Natural killer cell (primary cell): ENCODE results near the gene KTI12. TPM values are rescaled to one million over a fixed set of nuclear protein-coding genes. Genes with fewer than 3 reads are reported as not detected.
"Not testable (repeated sequence)": the region's sequence is repeated elsewhere in the genome, so short reads cannot be mapped to it uniquely, and the experiment has no call there.

Source experiments
- ATAC-seq, 3 donors: fragments of 150-1000 bp in 2 of 3; fragments of 200-7000 bp in 1 of 3; cut with Tn5 transposase; 1 replicate in 1 of 3; 2 replicates in 2 of 3; pipeline ENCODE4 v1.10.0; 2021; ENCODE audit warnings: mild to moderate bottlenecking in 2 of 3, moderate library complexity in 2 of 3
- DNase-seq, 2 donors: peaks; one replicate each; pipeline versions ENCODE4 v3.0.0 to v3.0.0-alpha.2; 2013 to 2021; ENCODE audit warnings: mixed read lengths in 1 of 2
- H3K27ac ChIP-seq: one replicate; pipeline ENCODE4 v1.5.1; 2013; ENCODE audit warnings: mild to moderate bottlenecking, low read length
- H3K27me3 ChIP-seq: one replicate; pipeline ENCODE4 v1.6.1; 2013; ENCODE audit warnings: low read length; ENCODE audit not compliant: control insufficient read depth, insufficient read depth
- H3K36me3 ChIP-seq: one replicate; pipeline ENCODE4 v1.6.1; 2013; ENCODE audit warnings: low read length; ENCODE audit not compliant: control insufficient read depth, insufficient read depth
- H3K4me1 ChIP-seq: one replicate; pipeline ENCODE4 v1.6.1; 2013; ENCODE audit warnings: low read length; ENCODE audit not compliant: control insufficient read depth, insufficient read depth
- H3K4me3 ChIP-seq: one replicate; pipeline ENCODE4 v1.5.1; 2013; ENCODE audit warnings: low read length
- H3K9me3 ChIP-seq: one replicate; pipeline ENCODE4 v1.6.1; 2013; ENCODE audit warnings: low read length; ENCODE audit not compliant: control insufficient read depth, insufficient read depth
- H3K27ac Mint-ChIP-seq, 2 donors: one replicate each; pipeline ENCODE4 v1.8.0; 2022; ENCODE audit warnings: mild to moderate bottlenecking in 2 of 2, mixed read lengths in 2 of 2, moderate library complexity in 1 of 2
- H3K27me3 Mint-ChIP-seq, 2 donors: one replicate each; pipeline ENCODE4 v1.8.0; 2022; ENCODE audit warnings: low read depth in 2 of 2, mixed read lengths in 2 of 2
- H3K36me3 Mint-ChIP-seq: one replicate; pipeline ENCODE4 v1.8.0; 2022; ENCODE audit warnings: mixed read lengths
- H3K4me1 Mint-ChIP-seq, 2 donors: one replicate each; pipeline ENCODE4 v1.8.0; 2022; ENCODE audit warnings: mixed read lengths in 2 of 2
- H3K4me3 Mint-ChIP-seq: one replicate; pipeline ENCODE4 v1.8.0; 2022; ENCODE audit warnings: mild to moderate bottlenecking, moderate library complexity, mixed read lengths
- H3K9me3 Mint-ChIP-seq, 2 donors: one replicate each; pipeline ENCODE4 v1.8.0; 2022; ENCODE audit warnings: mixed read lengths in 2 of 2
- WGBS: methylation state at CpG from one replicate; pipeline ENCODE4 v1.1.7; 2013; ENCODE audit warnings: missing lambda C conversion rate; ENCODE audit not compliant: insufficient coverage; 5-methylcytosine and 5-hydroxymethylcytosine counted together
- intact Hi-C: fragments of 100-400 bp; cut with micrococcal nuclease; formaldehyde crosslinking; loops from one replicate; pipeline ENCODE4 v1.14.2; 2022
- total RNA-seq, 4 donors: library from RNA; stranded (reverse); fragments of 120-200 nt in 1 of 4; gene quantifications; one replicate each; pipeline versions ENCODE4 v1.2.3 to v1.2.4, GENCODE V29; 2013 to 2022
- TF ChIP-seq, protein P1 (sequence below): fragments of 200-600 bp; IDR thresholded peaks from one replicate; pipeline ENCODE4 v1.8.0; 2022; ENCODE audit warnings: antibody characterized with exemption

KTI12 gene
- 10 to 100 TPM; 12.6 to 13.8 (median 13.2) TPM for total RNA-seq
- 14.3 TPM for total RNA-seq (2013)

GRCh38 chr1:52033190-52034049 is at the start of gene KTI12:
Gene KTI12 (minus strand): TSS chr1:52033810. CDS start chr1:52033761, 49 bp downstream.
- TF ChIP-seq, protein P1, sequence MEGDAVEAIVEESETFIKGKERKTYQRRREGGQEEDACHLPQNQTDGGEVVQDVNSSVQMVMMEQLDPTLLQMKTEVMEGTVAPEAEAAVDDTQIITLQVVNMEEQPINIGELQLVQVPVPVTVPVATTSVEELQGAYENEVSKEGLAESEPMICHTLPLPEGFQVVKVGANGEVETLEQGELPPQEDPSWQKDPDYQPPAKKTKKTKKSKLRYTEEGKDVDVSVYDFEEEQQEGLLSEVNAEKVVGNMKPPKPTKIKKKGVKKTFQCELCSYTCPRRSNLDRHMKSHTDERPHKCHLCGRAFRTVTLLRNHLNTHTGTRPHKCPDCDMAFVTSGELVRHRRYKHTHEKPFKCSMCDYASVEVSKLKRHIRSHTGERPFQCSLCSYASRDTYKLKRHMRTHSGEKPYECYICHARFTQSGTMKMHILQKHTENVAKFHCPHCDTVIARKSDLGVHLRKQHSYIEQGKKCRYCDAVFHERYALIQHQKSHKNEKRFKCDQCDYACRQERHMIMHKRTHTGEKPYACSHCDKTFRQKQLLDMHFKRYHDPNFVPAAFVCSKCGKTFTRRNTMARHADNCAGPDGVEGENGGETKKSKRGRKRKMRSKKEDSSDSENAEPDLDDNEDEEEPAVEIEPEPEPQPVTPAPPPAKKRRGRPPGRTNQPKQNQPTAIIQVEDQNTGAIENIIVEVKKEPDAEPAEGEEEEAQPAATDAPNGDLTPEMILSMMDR = no peak
- Histone ChIP-seq H3K9me3 (no peaks in the 10 kb centered on the region), H3K4me1 (peaks cover 21% of the 10 kb centered on the region), H3K27ac (peak within 1 kb of the TSS; percentile 95), H3K27me3 (no peaks in the 10 kb centered on the region), H3K36me3 (peaks cover 2% of the 10 kb centered on the region), H3K4me3 (peak within 1 kb of the TSS; percentile 83)
- H3K4me1 Mint-ChIP-seq = peaks cover 31 to 40% of the 10 kb centered on the region in 2 donors
- H3K36me3 Mint-ChIP-seq = no peaks in the 10 kb centered on the region
- no peaks in the 10 kb centered on the region for H3K27me3 Mint-ChIP-seq
- intact Hi-C loops = loop anchor here (1.0 to 5.0 kb wide), 2 partner anchors 23 to 334 kb away; partner anchors contain the start of genes BTF3L4 and CC2D1B
- WGBS = under 1% methylated on average over 77 of the region's 78 CpGs
- ATAC-seq (peak; percentile 91 to 94 (median 94)), DNase-seq (peak; percentile 79 to 96)
- peak within 1 kb of the TSS; percentile 92 to 94 for H3K27ac Mint-ChIP-seq
- H3K4me3 Mint-ChIP-seq = peak within 1 kb of the TSS; percentile 92
- H3K9me3 Mint-ChIP-seq = no peaks in the 10 kb centered on the region

DNA sequence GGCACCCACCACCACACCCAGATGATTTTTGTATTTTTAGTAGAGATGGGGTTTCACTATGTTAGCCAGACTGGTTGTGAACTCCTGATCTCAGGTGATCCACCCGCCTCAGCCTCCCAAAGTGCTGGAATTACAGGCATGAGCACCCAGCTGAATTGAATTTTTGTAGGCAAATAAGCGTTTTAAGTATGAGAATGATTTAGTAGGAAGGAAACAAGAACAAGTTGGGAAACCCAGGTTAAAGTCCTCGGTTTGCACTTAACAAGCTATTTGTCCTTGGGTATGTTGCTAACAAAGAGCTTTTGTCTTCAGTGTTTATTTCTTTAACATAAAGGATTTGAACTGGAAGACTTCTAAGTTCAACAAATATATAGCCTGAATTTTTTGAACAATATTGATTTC is 46.4 kb upstream of the KTI12 start:
- no peaks in the 10 kb centered on the region for H3K9me3 Mint-ChIP-seq
- H3K4me3 Mint-ChIP-seq = no peak overlapping the region
- Histone ChIP-seq H3K4me3 (no peak overlapping the region), H3K36me3 (peaks cover 15% of the 10 kb centered on the region), H3K4me1 (no peaks in the 10 kb centered on the region), H3K9me3 (no peaks in the 10 kb centered on the region), H3K27ac (no peak overlapping the region), H3K27me3 (no peaks in the 10 kb centered on the region)
- no peak for ATAC-seq
- no peak for DNase-seq
- H3K27ac Mint-ChIP-seq = no peak overlapping the region
- no peaks in the 10 kb centered on the region for H3K36me3 Mint-ChIP-seq
- intact Hi-C loops = no loop called here
- H3K27me3 Mint-ChIP-seq = no peaks in the 10 kb centered on the region
- TF ChIP-seq, protein P1 = no peak
- WGBS = 89% methylated on average over 3 of the region's 3 CpGs
- H3K4me1 Mint-ChIP-seq = peaks cover 6 to 7% of the 10 kb centered on the region in 2 donors

- H3K9me3 ChIP-seq, DNase-seq, H3K36me3 Mint-ChIP-seq, H3K27ac Mint-ChIP-seq, H3K27me3 Mint-ChIP-seq, H3K9me3 Mint-ChIP-seq, H3K27ac ChIP-seq, H3K4me1 ChIP-seq, intact Hi-C loops, H3K4me3 ChIP-seq, ATAC-seq, H3K27me3 ChIP-seq, H3K4me3 Mint-ChIP-seq: not testable (repeated sequence)
- H3K36me3 ChIP-seq = peaks cover 17% of the 10 kb centered on the region
- peaks cover 12% of the 10 kb centered on the region in 2 donors for H3K4me1 Mint-ChIP-seq
- WGBS = 99% methylated on average over 6 of the region's 6 CpGs
These were observed 43.7 kb upstream of the KTI12 start for GRCh38 chr1:52077277-52077676.

- Mint-ChIP-seq H3K27me3 (no peaks in the 10 kb centered on the region), H3K36me3 (peaks cover 10% of the 10 kb centered on the region), H3K4me1 (peaks cover 29 to 35% of the 10 kb centered on the region in 2 donors), H3K9me3 (no peaks in the 10 kb centered on the region), H3K27ac (no peak overlapping the region), H3K4me3 (no peak overlapping the region)
- no peaks in the 10 kb centered on the region for H3K27me3 ChIP-seq
- H3K9me3 ChIP-seq = no peaks in the 10 kb centered on the region
- no peak overlapping the region for H3K4me3 ChIP-seq
- H3K4me1 ChIP-seq = no peaks in the 10 kb centered on the region
- H3K27ac ChIP-seq = no peak overlapping the region
- TF ChIP-seq, protein P1 = no peak
- over 99% methylated on average over 4 of the region's 6 CpGs for WGBS
- no peak for ATAC-seq
- H3K36me3 ChIP-seq = peaks cover 13% of the 10 kb centered on the region
- DNase-seq = no peak
- intact Hi-C loops = no loop called here
These were observed 38.7 kb upstream of the KTI12 start for GRCh38 chr1:52072291-52072690.
